ENCODE measurements around the gene LUZP1. TPM values are rescaled to one million over a fixed set of nuclear protein-coding genes. Genes with fewer than 3 reads are reported as not detected.

Gene LUZP1
- total and polyA plus RNA-seq, 12 donors = 6.4 to 40.1 (median 29.9) TPM

DNA sequence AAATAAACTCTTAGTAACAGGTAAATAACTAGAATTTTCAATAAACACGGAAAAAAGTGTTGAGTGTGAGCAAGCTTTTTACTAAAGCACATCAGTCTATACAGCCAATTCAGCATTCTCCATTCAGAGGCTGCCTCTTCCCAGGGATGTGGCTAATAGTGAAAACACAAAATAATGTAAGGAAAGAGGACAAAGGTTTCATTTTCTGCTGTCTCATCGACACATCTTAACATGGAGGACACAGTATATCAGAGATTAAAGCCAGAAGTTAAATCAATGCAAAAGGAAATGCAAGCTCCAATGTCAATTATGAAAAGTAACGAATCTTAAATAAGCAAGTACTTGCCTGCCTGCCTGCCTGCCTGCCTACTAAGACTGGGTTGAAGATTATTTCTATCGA lies 43.2 kb downstream of the LUZP1 start:
- DNase-seq (no peak), ATAC-seq (no peak)
- 84 to 87% methylated on average over 4 of the region's 4 CpGs for WGBS, 2 donors
- H3K9me3 ChIP-seq = no peaks in the 10 kb centered on the region
- TF ChIP-seq, protein P1, sequence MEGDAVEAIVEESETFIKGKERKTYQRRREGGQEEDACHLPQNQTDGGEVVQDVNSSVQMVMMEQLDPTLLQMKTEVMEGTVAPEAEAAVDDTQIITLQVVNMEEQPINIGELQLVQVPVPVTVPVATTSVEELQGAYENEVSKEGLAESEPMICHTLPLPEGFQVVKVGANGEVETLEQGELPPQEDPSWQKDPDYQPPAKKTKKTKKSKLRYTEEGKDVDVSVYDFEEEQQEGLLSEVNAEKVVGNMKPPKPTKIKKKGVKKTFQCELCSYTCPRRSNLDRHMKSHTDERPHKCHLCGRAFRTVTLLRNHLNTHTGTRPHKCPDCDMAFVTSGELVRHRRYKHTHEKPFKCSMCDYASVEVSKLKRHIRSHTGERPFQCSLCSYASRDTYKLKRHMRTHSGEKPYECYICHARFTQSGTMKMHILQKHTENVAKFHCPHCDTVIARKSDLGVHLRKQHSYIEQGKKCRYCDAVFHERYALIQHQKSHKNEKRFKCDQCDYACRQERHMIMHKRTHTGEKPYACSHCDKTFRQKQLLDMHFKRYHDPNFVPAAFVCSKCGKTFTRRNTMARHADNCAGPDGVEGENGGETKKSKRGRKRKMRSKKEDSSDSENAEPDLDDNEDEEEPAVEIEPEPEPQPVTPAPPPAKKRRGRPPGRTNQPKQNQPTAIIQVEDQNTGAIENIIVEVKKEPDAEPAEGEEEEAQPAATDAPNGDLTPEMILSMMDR (IDR thresholded peaks at IDR 0.05) = no peak
- no peak overlapping the region for H3K27ac ChIP-seq
- H3K4me3 ChIP-seq = no peak overlapping the region
- no peaks in the 10 kb centered on the region for H3K36me3 ChIP-seq
- intact Hi-C loops (cut with DNase I) = no loop called here
- peaks cover 4 to 89% (median 65%) of the 10 kb centered on the region in 9 donors for H3K4me1 ChIP-seq
- no peaks in the 10 kb centered on the region for H3K27me3 ChIP-seq

DNA sequence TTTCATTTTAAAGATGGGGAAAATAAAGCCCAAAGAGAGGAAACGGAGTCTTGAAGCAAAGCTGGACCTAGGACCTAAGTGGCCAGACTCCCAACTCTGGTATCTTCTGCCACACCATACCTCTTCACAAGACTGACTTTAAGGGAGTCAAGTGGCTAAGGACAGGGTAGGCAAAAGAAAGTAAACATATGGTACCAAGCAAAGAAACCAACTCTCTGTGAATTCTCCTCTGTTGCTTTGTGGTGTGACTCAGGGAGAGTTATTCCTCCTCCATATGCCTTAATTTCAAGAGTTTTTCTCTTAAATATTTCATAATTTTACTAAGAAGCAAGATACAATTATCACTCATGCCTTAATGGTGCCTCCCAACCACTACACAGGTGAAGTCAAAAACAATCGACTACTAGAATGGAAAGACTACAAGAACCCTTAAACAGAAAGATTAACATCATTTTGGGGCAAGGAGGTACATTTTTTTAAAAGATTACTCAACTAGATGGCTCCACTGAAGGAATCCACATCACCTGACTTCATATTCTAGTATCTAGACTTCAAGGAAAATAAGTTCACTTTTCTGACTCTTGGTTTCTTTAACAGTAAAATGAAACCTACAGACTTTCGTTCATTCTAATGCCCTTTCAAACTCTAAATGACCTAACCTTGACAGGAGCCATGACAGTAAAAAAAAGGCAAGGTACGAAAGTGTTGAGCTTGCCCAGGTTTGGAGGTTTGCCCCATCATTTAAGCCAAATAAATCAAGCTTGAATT lies 44.2 kb downstream of the LUZP1 start:
- no peak for ATAC-seq
- Histone ChIP-seq H3K4me1 (peaks cover 4 to 90% (median 65%) of the 10 kb centered on the region in 9 donors), H3K36me3 (no peaks in the 10 kb centered on the region), H3K27ac (no peak overlapping the region), H3K4me3 (no peak overlapping the region), H3K27me3 (no peaks in the 10 kb centered on the region), H3K9me3 (no peaks in the 10 kb centered on the region)
- no peak for DNase-seq
- intact Hi-C loops (cut with DNase I) = loop anchor here in 3 of 10 donors (5.0 kb wide), 2 partner anchors 38 to 43 kb away; partner anchors contain the start of gene LUZP1 (in 2 of the 3)
- 94% methylated on average over 4 of the region's 4 CpGs for WGBS, 2 donors
- TF ChIP-seq, protein P1 (IDR thresholded peaks at IDR 0.05) = no peak

DNA sequence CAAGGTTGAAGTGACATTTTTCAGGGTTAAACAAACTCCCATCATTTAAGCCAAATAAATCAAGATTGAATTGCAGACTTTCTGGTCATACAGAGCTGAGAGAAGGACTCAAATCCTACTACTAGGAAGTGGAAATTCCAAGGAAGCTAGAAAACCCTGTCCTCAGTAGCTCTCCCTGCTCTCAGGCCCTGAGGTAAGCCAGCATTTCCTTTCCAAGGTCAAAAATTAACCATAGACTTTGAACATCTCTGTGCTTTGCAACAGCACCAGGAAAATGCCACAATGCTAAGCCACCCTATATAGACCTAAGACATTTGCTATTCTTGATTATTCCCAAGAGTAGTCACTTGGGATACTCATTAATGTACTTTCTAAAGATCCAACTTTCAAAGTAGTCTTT lies 45.1 kb downstream of the LUZP1 start:
- H3K4me1 ChIP-seq = peaks cover 7 to 91% (median 74%) of the 10 kb centered on the region in 9 donors
- ATAC-seq (no peak), DNase-seq (no peak)
- no peak overlapping the region for H3K27ac ChIP-seq
- no peak overlapping the region for H3K4me3 ChIP-seq
- intact Hi-C loops (cut with DNase I) = loop anchor here in 3 of 10 donors (5.0 kb wide), 2 partner anchors 39 to 44 kb away; partner anchors contain the start of gene LUZP1 (in 2 of the 3)
- TF ChIP-seq, protein P1 (IDR thresholded peaks at IDR 0.05) = no peak
- no peaks in the 10 kb centered on the region for H3K27me3 ChIP-seq
- no peaks in the 10 kb centered on the region for H3K36me3 ChIP-seq
- H3K9me3 ChIP-seq = no peaks in the 10 kb centered on the region

DNA sequence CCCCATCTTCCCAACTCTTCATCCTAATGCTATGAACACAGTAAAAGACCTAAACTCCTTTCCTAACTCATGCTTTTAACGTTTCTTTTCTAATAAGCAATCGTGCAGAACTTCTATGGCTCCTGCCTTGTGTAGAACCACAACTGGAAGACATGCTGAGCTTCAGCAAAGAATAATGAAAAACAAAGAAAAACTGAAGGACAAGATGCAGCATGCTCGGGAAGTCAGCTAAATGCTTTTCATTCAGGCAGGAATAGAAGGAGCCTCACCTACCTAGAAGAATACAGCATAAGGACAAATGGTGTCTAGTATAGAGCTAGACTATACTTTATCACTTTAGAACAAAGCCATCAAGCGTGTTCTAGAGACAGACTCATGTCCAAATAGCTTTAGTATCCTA lies 45.9 kb downstream of the LUZP1 start:
- Histone ChIP-seq H3K9me3 (no peaks in the 10 kb centered on the region), H3K4me3 (no peak overlapping the region), H3K4me1 (peaks cover 7 to 89% (median 75%) of the 10 kb centered on the region in 9 donors), H3K27me3 (no peaks in the 10 kb centered on the region), H3K27ac (peak overlapping the region in 5 of 10 donors; percentile 8 to 68 (median 42)), H3K36me3 (no peaks in the 10 kb centered on the region)
- intact Hi-C loops (cut with DNase I) = loop anchor here in 3 of 10 donors (5.0 kb wide), 2 partner anchors 40 to 45 kb away; partner anchors contain the start of gene LUZP1 (in 2 of the 3)
- WGBS, 2 donors = 54 to 55% methylated on average over 4 of the region's 4 CpGs
- TF ChIP-seq, protein P1 (IDR thresholded peaks at IDR 0.05) = no peak
- DNase-seq = no peak
- no peak for ATAC-seq
